ENCODE measurements around the gene LRPAP1. TPM values are rescaled to one million over a fixed set of nuclear protein-coding genes. Genes with fewer than 3 reads are reported as not detected.

Gene LRPAP1
- total RNA-seq (2022; extraction: Qiagen RNA extraction): 116 to 128 TPM (median 125 TPM) in 5 replicates

GRCh38 chr4:3531879-3532750, at the start of gene LRPAP1:
TSS of gene LRPAP1 (minus strand) at chr4:3532422. CDS start at chr4:3532412, 10 bp downstream.

GRCh38 chr4:3462790-3463415, 69.3 kb downstream of the LRPAP1 start, which contains the start of gene DOK7:
TSS of gene DOK7 (plus strand) at chr4:3463306. CDS start at chr4:3463376, 70 bp downstream.

Other genes starting within 250 kb of the LRPAP1 start
- 8.2 to 11.6 TPM (median 10.0 TPM) in 5 replicates for gene RGS12, start 239.4 kb downstream of the LRPAP1 start, total RNA-seq (2022; extraction: Qiagen RNA extraction)
- gene HGFAC, start 90.5 kb downstream of the LRPAP1 start, total RNA-seq (2022; extraction: Qiagen RNA extraction): 0.09 to 0.22 TPM (median 0.19 TPM) in 5 replicates
- gene DOK7, start 69.1 kb downstream of the LRPAP1 start, total RNA-seq (2022; extraction: Qiagen RNA extraction): 0.17 to 0.36 TPM (median 0.29 TPM) in 5 replicates
- gene ADRA2C, start 234.0 kb upstream of the LRPAP1 start, total RNA-seq (2022; extraction: Qiagen RNA extraction): 6.1 to 11.5 TPM (median 10.2 TPM) in 5 replicates